Measurements from ENCODE around the gene CADPS.

The CADPS gene

DNA sequence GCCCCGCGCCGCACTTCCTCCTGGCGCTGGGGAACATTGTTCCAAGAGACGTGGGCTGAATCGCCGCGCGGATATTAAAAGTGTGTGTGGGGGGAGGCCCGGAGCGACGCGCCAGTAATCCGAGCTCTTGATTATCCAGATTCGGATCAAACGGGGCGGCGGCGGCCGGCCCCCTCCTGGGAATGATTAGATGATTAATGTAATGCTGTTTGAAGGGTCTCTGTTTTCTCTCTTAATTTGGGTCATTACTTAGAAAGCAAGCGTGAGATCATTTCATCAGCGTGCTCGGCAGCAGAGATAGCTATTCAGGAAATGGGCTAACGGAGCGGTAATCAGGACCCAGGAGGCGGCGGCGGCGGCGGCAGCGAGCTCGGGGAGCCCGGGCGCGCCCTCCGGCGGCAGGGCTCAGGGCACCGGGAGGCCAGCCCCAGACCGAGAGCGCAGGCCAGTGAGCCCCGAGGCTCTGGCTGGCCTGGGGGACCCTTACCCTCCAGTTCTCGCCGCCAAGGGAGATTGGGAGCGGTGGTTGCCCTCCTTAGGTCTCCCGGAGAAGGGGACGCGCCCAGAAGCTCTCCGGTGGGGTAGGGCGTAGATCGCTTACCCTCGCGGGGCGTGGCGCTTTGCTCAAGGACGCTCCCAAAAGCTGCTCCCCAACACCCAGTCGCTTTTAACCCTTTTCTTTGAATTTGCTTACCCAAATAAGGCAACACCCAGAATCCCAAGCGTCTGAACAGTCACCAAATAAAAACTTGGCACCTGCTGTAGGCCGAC is 506.3 kb downstream of the CADPS start:
- TF ChIP-seq CTCF (conservative IDR thresholded peaks at IDR 0.05; ENCODE audit: low read length): no peak; the same call in 1 of the 2 replicates
- no peak for DNase-seq (ENCODE audit: low read depth)
- no peak overlapping the region for H3K4me3 ChIP-seq (ENCODE audit: low read length)

GRCh38 chr3:62368290-62368704 is 506.9 kb downstream of the CADPS start:
- no peak for TF ChIP-seq CTCF (conservative IDR thresholded peaks at IDR 0.05; ENCODE audit: low read length)
- no peak for DNase-seq (ENCODE audit: low read depth)
- no peak overlapping the region for H3K4me3 ChIP-seq (ENCODE audit: low read length)

GRCh38 chr3:62367763-62368195 is 507.4 kb downstream of the CADPS start:
- no peak for TF ChIP-seq CTCF (conservative IDR thresholded peaks at IDR 0.05; ENCODE audit: low read length)
- no peak for DNase-seq (ENCODE audit: low read depth)
- no peak overlapping the region for H3K4me3 ChIP-seq (ENCODE audit: low read length)

GRCh38 chr3:62366126-62366484 is 509.1 kb downstream of the CADPS start:
- no peak for TF ChIP-seq CTCF (conservative IDR thresholded peaks at IDR 0.05; ENCODE audit: low read length)
- no peak overlapping the region for H3K4me3 ChIP-seq (ENCODE audit: low read length)
- DNase-seq (ENCODE audit: low read depth): no peak

GRCh38 chr3:62365391-62366125 is 509.7 kb downstream of the CADPS start:
- no peak overlapping the region for H3K4me3 ChIP-seq (ENCODE audit: low read length)
- TF ChIP-seq CTCF (conservative IDR thresholded peaks at IDR 0.05; ENCODE audit: low read length): no peak
- DNase-seq (ENCODE audit: low read depth): no peak

GRCh38 chr3:62364191-62364590 is 511.0 kb downstream of the CADPS start:
- TF ChIP-seq CTCF (conservative IDR thresholded peaks at IDR 0.05; ENCODE audit: low read length): no peak
- no peak overlapping the region for H3K4me3 ChIP-seq (ENCODE audit: low read length)
- DNase-seq (ENCODE audit: low read depth): no peak

- no peak for DNase-seq (ENCODE audit: low read depth)
- no peak for TF ChIP-seq CTCF (conservative IDR thresholded peaks at IDR 0.05; ENCODE audit: low read length)
- H3K4me3 ChIP-seq (ENCODE audit: low read length): no peak overlapping the region
Measured at GRCh38 chr3:62363275-62363674, 511.9 kb downstream of the CADPS start.

Measured in AG10803 (cell line).